ENCODE results near the gene CCDC3. TPM values are rescaled to one million over a fixed set of nuclear protein-coding genes. Genes with fewer than 3 reads are reported as not detected.

Gene CCDC3
- total RNA-seq, 1 experiment from 2014 or later, result 2.8 TPM

- TF ChIP-seq CTCF (conservative IDR thresholded peaks at IDR 0.05; ENCODE audit: low read depth, low read length), result no peak
- no peaks in the 10 kb centered on the region for H3K27me3 ChIP-seq (replicated peaks; ENCODE audit: insufficient read depth, low read depth, low read length, poor library complexity)
- DNase-seq (ENCODE audit: low spot score), result no peak
- H3K9me3 ChIP-seq (ENCODE audit: low read depth, low read length, poor library complexity, severe bottlenecking), result no peaks in the 10 kb centered on the region
- H3K36me3 ChIP-seq (ENCODE audit: insufficient read depth, low read length, poor library complexity, severe bottlenecking), result no peaks in the 10 kb centered on the region
- H3K4me3 ChIP-seq (ENCODE audit: low read depth, low read length, poor library complexity, severe bottlenecking), result no peak overlapping the region
- CTCF ChIA-PET, result no interaction called here
- POLR2A ChIA-PET (ENCODE audit: low non-redundant PET), result no interaction called here
- BruUV-seq (replicated peaks), result no TSS peak
- no peaks in the 10 kb centered on the region for H3K4me1 ChIP-seq (ENCODE audit: insufficient read depth, low read length, poor library complexity, severe bottlenecking)
- intact Hi-C loops (cut with micrococcal nuclease; ENCODE audit: unreplicated experiment), result no loop called here
- H3K27ac ChIP-seq (ENCODE audit: low read depth, low read length, poor library complexity, severe bottlenecking), result no peak overlapping the region
These were observed 128.3 kb downstream of the CCDC3 start for GRCh38 chr10:12873172-12873571.

GRCh38 chr10:12872577-12872976, 128.9 kb downstream of the CCDC3 start:
- BruUV-seq (replicated peaks), result no TSS peak
- TF ChIP-seq CTCF (conservative IDR thresholded peaks at IDR 0.05; ENCODE audit: low read depth, low read length) (no peak), EZH2 (IDR thresholded peaks at IDR 0.05; ENCODE audit: borderline replicate concordance, low read depth, low read length, poor library complexity, severe bottlenecking) (no peak)
- no peak for DNase-seq (ENCODE audit: low spot score)
- ChIA-PET CTCF (no interaction called here), POLR2A (ENCODE audit: low non-redundant PET) (no interaction called here)
- no peak overlapping the region for H3K4me3 ChIP-seq (ENCODE audit: low read depth, low read length, poor library complexity, severe bottlenecking)
- H3K36me3 ChIP-seq (ENCODE audit: insufficient read depth, low read length, poor library complexity, severe bottlenecking), result no peaks in the 10 kb centered on the region
- intact Hi-C loops (cut with micrococcal nuclease; ENCODE audit: unreplicated experiment), result no loop called here
- H3K27me3 ChIP-seq (replicated peaks; ENCODE audit: insufficient read depth, low read depth, low read length, poor library complexity), result no peaks in the 10 kb centered on the region
- H3K27ac ChIP-seq (ENCODE audit: low read depth, low read length, poor library complexity, severe bottlenecking), result no peak overlapping the region
- H3K9me3 ChIP-seq (ENCODE audit: low read depth, low read length, poor library complexity, severe bottlenecking), result no peaks in the 10 kb centered on the region
- H3K4me1 ChIP-seq (ENCODE audit: insufficient read depth, low read length, poor library complexity, severe bottlenecking), result no peaks in the 10 kb centered on the region

GRCh38 chr10:12869427-12869826, 132.1 kb downstream of the CCDC3 start:
- no TSS peak for BruUV-seq (replicated peaks)
- H3K27ac ChIP-seq (ENCODE audit: low read depth, low read length, poor library complexity, severe bottlenecking), result no peak overlapping the region
- H3K36me3 ChIP-seq (ENCODE audit: insufficient read depth, low read length, poor library complexity, severe bottlenecking), result no peaks in the 10 kb centered on the region
- TF ChIP-seq CTCF (conservative IDR thresholded peaks at IDR 0.05; ENCODE audit: low read depth, low read length) (no peak), EZH2 (IDR thresholded peaks at IDR 0.05; ENCODE audit: borderline replicate concordance, low read depth, low read length, poor library complexity, severe bottlenecking) (no peak)
- no peaks in the 10 kb centered on the region for H3K9me3 ChIP-seq (ENCODE audit: low read depth, low read length, poor library complexity, severe bottlenecking)
- no peak for DNase-seq (ENCODE audit: low spot score)
- CTCF ChIA-PET, result no interaction called here
- POLR2A ChIA-PET (ENCODE audit: low non-redundant PET), result no interaction called here
- H3K4me3 ChIP-seq (ENCODE audit: low read depth, low read length, poor library complexity, severe bottlenecking), result no peak overlapping the region
- no peaks in the 10 kb centered on the region for H3K27me3 ChIP-seq (replicated peaks; ENCODE audit: insufficient read depth, low read depth, low read length, poor library complexity)
- no peaks in the 10 kb centered on the region for H3K4me1 ChIP-seq (ENCODE audit: insufficient read depth, low read length, poor library complexity, severe bottlenecking)
- intact Hi-C loops (cut with micrococcal nuclease; ENCODE audit: unreplicated experiment), result no loop called here
